SK-N-SH treated with all-trans-retinoic acid at 6 μM for 48 hours (cell line): ENCODE results near the gene ATXN2L.

ENCODE experiments used
- TOX ChIP-seq: fragments of 250-450 bp; sonication (Bioruptor Pico); IDR thresholded peaks from 2 replicates; pipeline ENCODE4 v1.8.0; 2021; ENCODE audit warnings: mild to moderate bottlenecking, moderate library complexity, borderline replicate concordance
- TSHZ2 ChIP-seq: fragments of 250-450 bp; sonication (Bioruptor Pico); IDR thresholded peaks from 2 replicates; pipeline ENCODE4 v1.5.0; 2020; ENCODE audit warnings: mild to moderate bottlenecking, moderate library complexity

GRCh38 chr16:28824717-28824973 is 1.8 kb downstream of the ATXN2L start:
- TF ChIP-seq TSHZ2 (CRISPR knock-in tag) = no peak
- TF ChIP-seq TOX (CRISPR knock-in tag) = no peak
